HepG2 (cell line): Measurements from ENCODE around the gene ZNF507. TPM values are rescaled to one million over a fixed set of nuclear protein-coding genes. Genes with fewer than 3 reads are reported as not detected.

Experiments used
- ATAC-seq: fragments of 200-7000 bp; cut with Tn5 transposase; 3 replicates; pipeline ENCODE4 v1.9.1; 2020; ENCODE audit warnings: mild to moderate bottlenecking, moderate library complexity
- BruUV-seq: library from RNA; stranded (reverse); fragments of 400-500 nt; replicated peaks from 2 replicates; lab custom pipeline; 2021; lab: Mats Ljungman, UMichigan
- CTCF ChIA-PET: fragments of 300-600 bp; formaldehyde crosslinking; extraction: SDS; loops from one replicate; lab custom pipeline; 2021; ENCODE audit warnings: low total read pairs, inconsistent platforms, low intra/inter-chr PET ratio; lab: Yijun Ruan, JAX
- POLR2A ChIA-PET: fragments of 350-600 bp; sonication (Branson Sonifier 250); formaldehyde crosslinking; loops from one replicate; lab custom pipeline; 2020; ENCODE audit warnings: antibody characterized with exemption, inconsistent platforms; lab: Yijun Ruan, JAX
- DNase-seq: peaks from one replicate; pipeline ENCODE4 v3.0.0-alpha.2; 2015; ENCODE audit warnings: low spot score
- FAIRE-seq: peaks from 3 replicates; lab custom pipeline; 2011; peaks lifted over from hg19 to GRCh38; lab: Jason Lieb, UNC
- H2AFZ ChIP-seq: one replicate; pipeline ENCODE4 v1.6.1; 2011; ENCODE audit warnings: low read length, inconsistent platforms
- H3K27ac ChIP-seq: fragments of 300-600 bp; 3 replicates; pipeline ENCODE4 v1.8.0; 2011; ENCODE audit warnings: mixed run types, mild to moderate bottlenecking, mixed read lengths, low read length, inconsistent platforms; ENCODE audit not compliant: insufficient read depth; ENCODE audit errors: extremely low read length
- H3K27me3 ChIP-seq, 2 experiments: fragments of 200-600 bp in 1 of 2; 2 replicates in 1 of 2; 3 replicates in 1 of 2; pipeline versions ENCODE4 v1.6.0 to v1.8.0; 2011; ENCODE audit warnings: low read length in 2 of 2, mild to moderate bottlenecking in 2 of 2, moderate library complexity in 2 of 2, inconsistent platforms in 1 of 2; ENCODE audit not compliant: insufficient read depth in 2 of 2, control insufficient read depth in 1 of 2
- H3K36me3 ChIP-seq, 2 experiments: fragments of 200-600 bp in 1 of 2; replicated peaks in 1 of 2; 2 replicates in 1 of 2; 3 replicates in 1 of 2; pipeline versions ENCODE4 v1.5.1 to v1.8.0; 2011; ENCODE audit warnings: low read length in 2 of 2, inconsistent platforms in 1 of 2; ENCODE audit not compliant: insufficient read depth in 2 of 2, control insufficient read depth in 1 of 2
- H3K4me1 ChIP-seq: 2 replicates; pipeline ENCODE4 v1.5.1; 2012; ENCODE audit warnings: low read length, inconsistent platforms; ENCODE audit not compliant: insufficient read depth
- H3K4me2 ChIP-seq: 2 replicates; pipeline ENCODE4 v1.6.0; 2011; ENCODE audit warnings: low read depth, low read length, inconsistent platforms
- H3K4me3 ChIP-seq, 3 experiments: fragments of 200-600 bp in 1 of 3; sonication (generic), shearing (Covaris generic) in 1 of 3; replicated peaks in 1 of 3; 2 replicates each; pipeline ENCODE4 v1.5.1; 2011 to 2016; ENCODE audit warnings: low read length in 3 of 3, inconsistent platforms in 2 of 3, low read depth in 2 of 3, mild to moderate bottlenecking in 2 of 3, control low read depth in 1 of 3, mixed read lengths in 1 of 3; ENCODE audit not compliant: insufficient read depth in 1 of 3
- H3K79me2 ChIP-seq: one replicate; pipeline ENCODE4 v1.6.1; 2011; ENCODE audit warnings: low read length, inconsistent platforms; ENCODE audit not compliant: insufficient read depth
- H3K9ac ChIP-seq: 2 replicates; pipeline ENCODE4 v1.6.0; 2011; ENCODE audit warnings: mild to moderate bottlenecking, low read depth, low read length, inconsistent platforms; ENCODE audit not compliant: insufficient read depth
- H3K9me3 ChIP-seq: 2 replicates; pipeline ENCODE4 v1.5.1; 2012; ENCODE audit warnings: mild to moderate bottlenecking, low read length
- H4K20me1 ChIP-seq: 2 replicates; pipeline ENCODE4 v1.6.0; 2011; ENCODE audit warnings: inconsistent platforms, mild to moderate bottlenecking, low read length, moderate library complexity; ENCODE audit not compliant: insufficient read depth
- ARNT2 ChIP-seq: sonication (generic); formaldehyde crosslinking; IDR thresholded peaks from 2 replicates; pipeline ENCODE4 v1.8.0; 2022; ENCODE audit warnings: mild to moderate bottlenecking, low read depth, missing genetic modification reagents, moderate library complexity
- BCL6 ChIP-seq: IDR thresholded peaks from 2 replicates; pipeline ENCODE4 v1.6.1; 2016; ENCODE audit warnings: missing genetic modification reagents, missing compliant biosample characterization
- MIER2 ChIP-seq: IDR thresholded peaks from 2 replicates; pipeline ENCODE4 v1.6.1; 2016; ENCODE audit warnings: missing biosample characterization, missing genetic modification reagents
- REST ChIP-seq, 2 experiments: IDR thresholded peaks; 2 replicates each; pipeline ENCODE4 v1.6.1; 2011 to 2012; ENCODE audit warnings: low read length in 2 of 2, borderline replicate concordance in 1 of 2, low read depth in 1 of 2, mild to moderate bottlenecking in 1 of 2, moderate library complexity in 1 of 2
- THAP9 ChIP-seq: sonication (generic); formaldehyde crosslinking; IDR thresholded peaks from 2 replicates; pipeline ENCODE4; 2020; ENCODE audit warnings: missing genetic modification reagents, mild to moderate bottlenecking, borderline replicate concordance
- XBP1 ChIP-seq: sonication (generic); formaldehyde crosslinking; IDR thresholded peaks from 2 replicates; pipeline ENCODE4 v1.5.0; 2020; ENCODE audit warnings: missing genetic modification reagents
- ZNF672 ChIP-seq: sonication (generic); formaldehyde crosslinking; IDR thresholded peaks from 2 replicates; pipeline ENCODE4 v1.8.1; 2022; ENCODE audit warnings: missing genetic modification reagents
- WGBS: methylation state at CpG from one replicate; pipeline ENCODE4 v1.1.6; 2017; ENCODE audit warnings: low lambda C conversion rate; 5-methylcytosine and 5-hydroxymethylcytosine counted together
- in situ Hi-C: cut with HindIII; loops from 2 replicates; pipeline ENCODE4 v1.10.0; 2017; ENCODE audit warnings: low pct_unique_long_range_greater_than_20kb; ENCODE audit not compliant: extremely low pct_ligation_motif_present
- intact Hi-C: fragments of 100-400 bp; cut with micrococcal nuclease; formaldehyde crosslinking; loops from one replicate; pipeline ENCODE4 v1.10.0; 2022; ENCODE audit not compliant: unreplicated experiment
- polyA plus RNA-seq, 8 experiments: library from polyadenylated mRNA; depleted of rRNA in 3 of 8; stranded (reverse) in 7 of 8; unstranded in 1 of 8; fragments of >200 nt; fragmentation: Illumina TruSeq in 4 of 8; extraction: Trizol in 4 of 8; gene quantifications; 2 replicates each; pipeline versions ENCODE4 v1.2.1 to v1.2.3, GENCODE V29; 2011 to 2016; ENCODE audit warnings: low read depth in 4 of 8, missing spikeins in 1 of 8, mixed read lengths in 1 of 8; ENCODE audit not compliant: insufficient read depth in 1 of 8
- total RNA-seq, 5 experiments: library from RNA; depleted of rRNA; stranded (reverse); fragments of >200 nt; fragmentation: Illumina TruSeq; extraction: Trizol; gene quantifications; 2 replicates each; pipeline ENCODE4 v1.2.3, GENCODE V29; 2016; ENCODE audit warnings: low read depth in 1 of 5

ZNF507 gene
- total and polyA plus RNA-seq, 2 of the 13 experiments (the other 11 are each of a cell fraction or from before 2014, with no cell fraction given) = 7.3 to 10.9 TPM

GRCh38 chr19:32316034-32316433 lies 29.4 kb upstream of the ZNF507 start:
- intact Hi-C loops (loop anchor here (5.0 kb wide), 1 partner anchor 191 kb away; no protein-coding TSS in a partner anchor), in situ Hi-C loops (no loop called here)
- DNase-seq = no peak
- no peak overlapping the region for H3K27ac ChIP-seq
- no peaks in the 10 kb centered on the region for H3K79me2 ChIP-seq
- peaks cover 4% of the 10 kb centered on the region; the same call in 1 of the 2 replicates for H3K4me1 ChIP-seq
- FAIRE-seq = no peak
- no peaks in the 10 kb centered on the region for H3K36me3 ChIP-seq
- H3K4me2 ChIP-seq = no peak overlapping the region
- H3K9me3 ChIP-seq = no peaks in the 10 kb centered on the region
- ChIA-PET POLR2A (no interaction called here), CTCF (no interaction called here)
- no peaks in the 10 kb centered on the region for H4K20me1 ChIP-seq
- no peak overlapping the region for H3K4me3 ChIP-seq
- WGBS = 39% methylated on average over 6 of the region's 6 CpGs
- H3K9ac ChIP-seq = no peak overlapping the region
- ATAC-seq = no peak; the same call in 2 of the 3 replicates
- BruUV-seq = no TSS peak
- no peak overlapping the region for H2AFZ ChIP-seq
- peaks cover 0 to 3% of the 10 kb centered on the region in 2 experiments; a peak in 1 of 5 replicates for H3K27me3 ChIP-seq
- TF ChIP-seq XBP1 (CRISPR knock-in tag) = no peak
- TF ChIP-seq ARNT2 (CRISPR knock-in tag) = no peak
- peak; percentile 19 to 89 for TF ChIP-seq REST (IDR thresholded peaks at IDR 0.05; ENCODE audit: borderline replicate concordance in 1 of 2, low read depth in 1 of 2, low read length in 2 of 2)
- no peak for TF ChIP-seq THAP9 (CRISPR knock-in tag)
- TF ChIP-seq MIER2 (CRISPR knock-in tag) = peak; percentile 90
- TF ChIP-seq ZNF672 (CRISPR knock-in tag) = no peak
- TF ChIP-seq BCL6 (CRISPR knock-in tag) = no peak
- TF ChIP-seq, all 625 proteins: peak for 2
